Measurements from ENCODE around the gene SMIM14.
"Not testable (repeated sequence)": the region's sequence is repeated elsewhere in the genome, so short reads cannot be mapped to it uniquely, and the experiment has no call there.

The SMIM14 gene

GRCh38 chr4:39626913-39627312 is 11.8 kb downstream of the SMIM14 start:
- no peak overlapping the region for H3K9ac ChIP-seq (ENCODE audit: insufficient read length, low read depth)
- no peaks in the 10 kb centered on the region for H3K4me1 ChIP-seq (ENCODE audit: insufficient read depth, insufficient read length)

DNA sequence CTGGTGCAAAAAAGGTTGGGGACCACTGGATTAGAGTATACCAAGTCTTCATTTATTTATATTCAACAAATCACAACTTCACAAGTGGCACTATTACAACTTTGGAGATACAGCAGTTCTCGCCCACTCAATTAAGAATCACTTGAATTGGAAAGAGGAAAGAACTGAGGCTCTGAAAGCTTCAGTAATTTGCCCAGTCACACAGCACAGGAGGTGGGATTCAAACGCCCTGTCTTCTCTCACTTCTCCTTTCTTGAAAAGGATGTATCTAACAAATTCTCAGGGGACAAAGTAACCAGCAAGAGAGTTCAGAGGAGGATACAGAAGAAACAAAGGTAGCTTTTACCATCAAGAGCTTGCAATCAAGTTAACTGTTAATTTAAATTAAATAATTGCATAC is 12.4 kb downstream of the SMIM14 start:
- no peaks in the 10 kb centered on the region for H3K27me3 ChIP-seq (ENCODE audit: insufficient read depth, insufficient read length)
- no peak overlapping the region for H3K4me3 ChIP-seq (ENCODE audit: insufficient read length, low read depth)
- H3K4me1 ChIP-seq (ENCODE audit: insufficient read depth, insufficient read length), result no peaks in the 10 kb centered on the region
- no peak for DNase-seq (ENCODE audit: low read depth, low spot score)
- no peak for TF ChIP-seq SUZ12 (IDR thresholded peaks at IDR 0.05; ENCODE audit: extremely low read depth, insufficient read depth, insufficient read length)
- TF ChIP-seq YY1 (IDR thresholded peaks at IDR 0.05; ENCODE audit: insufficient read depth, insufficient read length), result no peak
- no peak for TF ChIP-seq ZNF274 (IDR thresholded peaks at IDR 0.05; ENCODE audit: low read depth, low read length)
- no peak overlapping the region for H3K9ac ChIP-seq (ENCODE audit: insufficient read length, low read depth)
- H3K36me3 ChIP-seq (ENCODE audit: insufficient read depth, insufficient read length, low read length), result no peaks in the 10 kb centered on the region
- no peaks in the 10 kb centered on the region for H3K9me3 ChIP-seq (ENCODE audit: insufficient read depth, low read length)

More at GRCh38 chr4:39626913-39627312, 11.8 kb downstream of the SMIM14 start:
- Histone ChIP-seq H3K27me3 (ENCODE audit: insufficient read depth, insufficient read length) (no peaks in the 10 kb centered on the region), H3K9me3 (ENCODE audit: insufficient read depth, low read length) (no peaks in the 10 kb centered on the region), H3K36me3 (ENCODE audit: insufficient read depth, insufficient read length, low read length) (no peaks in the 10 kb centered on the region), H3K4me3 (ENCODE audit: insufficient read length, low read depth) (no peak overlapping the region)
- no peak for DNase-seq (ENCODE audit: low read depth, low spot score)
- no peak for TF ChIP-seq SUZ12 (IDR thresholded peaks at IDR 0.05; ENCODE audit: extremely low read depth, insufficient read depth, insufficient read length)
- no peak for TF ChIP-seq ZNF274 (IDR thresholded peaks at IDR 0.05; ENCODE audit: low read depth, low read length)
- TF ChIP-seq YY1 (IDR thresholded peaks at IDR 0.05; ENCODE audit: insufficient read depth, insufficient read length), result no peak

DNA sequence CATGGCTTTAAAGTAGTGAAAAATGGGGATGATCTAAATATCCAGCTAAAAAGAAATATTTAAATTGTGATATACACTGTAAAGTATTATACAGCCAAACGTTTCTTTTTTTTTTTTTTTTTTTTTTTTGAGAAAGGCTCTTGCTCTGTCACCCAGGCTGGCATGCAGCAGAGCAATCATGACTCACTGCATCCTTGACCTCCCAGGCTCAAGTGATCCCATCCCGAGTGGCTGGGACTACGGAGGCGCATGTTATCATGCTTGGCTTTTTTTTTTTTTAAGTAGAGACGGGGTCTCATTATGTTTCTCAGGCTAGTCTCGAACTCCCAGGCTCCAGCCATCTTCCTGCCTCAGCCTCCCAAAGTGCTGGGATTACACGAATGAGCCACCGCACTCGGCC is 17.1 kb downstream of the SMIM14 start:
- Histone ChIP-seq H3K4me1 (ENCODE audit: insufficient read depth, insufficient read length) (no peaks in the 10 kb centered on the region), H3K9ac (ENCODE audit: insufficient read length, low read depth) (no peak overlapping the region), H3K9me3 (ENCODE audit: insufficient read depth, low read length) (no peaks in the 10 kb centered on the region), H3K4me3 (ENCODE audit: insufficient read length, low read depth) (no peak overlapping the region), H3K27me3 (ENCODE audit: insufficient read depth, insufficient read length) (no peaks in the 10 kb centered on the region), H3K36me3 (ENCODE audit: insufficient read depth, insufficient read length, low read length) (no peaks in the 10 kb centered on the region)
- DNase-seq (ENCODE audit: low read depth, low spot score), result no peak
- TF ChIP-seq SUZ12 (IDR thresholded peaks at IDR 0.05; ENCODE audit: extremely low read depth, insufficient read depth, insufficient read length) (no peak), YY1 (IDR thresholded peaks at IDR 0.05; ENCODE audit: insufficient read depth, insufficient read length) (no peak), ZNF274 (IDR thresholded peaks at IDR 0.05; ENCODE audit: low read depth, low read length) (no peak)

DNA sequence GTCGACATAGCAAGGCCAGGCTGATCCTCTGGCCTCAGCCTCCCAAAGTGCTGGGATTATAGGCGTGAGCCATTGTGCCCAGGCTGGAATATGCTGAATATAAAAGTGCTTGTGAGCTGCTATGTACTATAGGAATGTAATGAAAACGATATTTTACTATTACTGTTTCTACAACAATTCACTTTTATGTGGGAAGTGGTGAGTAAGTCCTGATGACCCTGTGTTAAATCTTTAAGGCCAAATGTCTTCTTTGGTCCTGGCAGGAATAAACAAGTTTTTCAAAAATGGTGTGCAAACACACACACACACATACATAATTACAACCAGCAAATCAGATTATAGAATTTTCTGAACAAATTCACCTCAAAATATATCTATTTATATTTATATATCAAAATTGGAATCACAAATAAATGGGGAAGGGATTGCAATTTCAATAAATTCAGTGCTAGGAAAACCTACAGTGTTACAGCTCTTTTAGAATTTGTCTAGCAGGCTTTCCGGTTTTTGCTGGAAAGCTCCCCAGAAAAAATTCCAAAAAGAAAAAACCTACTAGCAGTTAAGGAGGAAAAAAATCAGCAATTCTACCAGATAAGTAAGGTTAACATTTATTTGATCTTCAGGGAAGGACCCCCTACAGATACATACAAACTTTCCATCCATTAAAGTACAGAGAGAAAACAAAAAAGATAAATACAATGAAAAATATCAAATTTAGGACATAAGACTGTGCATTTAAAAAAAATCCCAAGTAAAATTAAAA is 17.9 kb downstream of the SMIM14 start:
- Histone ChIP-seq H3K9ac (ENCODE audit: insufficient read length, low read depth) (no peak overlapping the region), H3K4me3 (ENCODE audit: insufficient read length, low read depth) (no peak overlapping the region), H3K4me1 (ENCODE audit: insufficient read depth, insufficient read length) (no peaks in the 10 kb centered on the region)

DNA sequence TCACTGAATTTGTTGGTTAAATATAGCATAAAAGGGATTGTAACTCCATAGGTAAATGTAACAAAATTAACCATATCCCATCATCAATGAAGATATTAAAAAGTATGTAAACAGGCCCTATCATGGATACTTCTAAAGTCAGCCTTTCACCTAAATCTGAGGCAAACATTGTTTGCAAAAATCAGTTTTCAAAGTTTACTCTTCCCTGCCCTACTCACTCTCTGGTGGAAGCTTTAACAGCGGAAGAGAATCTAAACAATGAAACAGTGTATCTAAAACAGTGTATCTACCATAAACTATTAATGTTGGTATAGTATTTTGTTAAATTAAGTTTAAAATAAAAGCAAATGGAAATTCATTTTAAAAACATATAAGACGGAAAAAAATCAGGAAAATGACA is 21.1 kb downstream of the SMIM14 start:
- no peaks in the 10 kb centered on the region for H3K27me3 ChIP-seq (ENCODE audit: insufficient read depth, insufficient read length)
- no peak overlapping the region for H3K4me3 ChIP-seq (ENCODE audit: insufficient read length, low read depth)
- no peak for DNase-seq (ENCODE audit: low read depth, low spot score)
- H3K36me3 ChIP-seq (ENCODE audit: insufficient read depth, insufficient read length, low read length), result no peaks in the 10 kb centered on the region
- H3K4me1 ChIP-seq (ENCODE audit: insufficient read depth, insufficient read length), result no peaks in the 10 kb centered on the region
- H3K9ac ChIP-seq (ENCODE audit: insufficient read length, low read depth), result no peak overlapping the region
- no peaks in the 10 kb centered on the region for H3K9me3 ChIP-seq (ENCODE audit: insufficient read depth, low read length)
- TF ChIP-seq SUZ12 (IDR thresholded peaks at IDR 0.05; ENCODE audit: extremely low read depth, insufficient read depth, insufficient read length), result no peak
- TF ChIP-seq ZNF274 (IDR thresholded peaks at IDR 0.05; ENCODE audit: low read depth, low read length), result no peak
- no peak for TF ChIP-seq YY1 (IDR thresholded peaks at IDR 0.05; ENCODE audit: insufficient read depth, insufficient read length)

More for the DNA sequence above, 17.9 kb downstream of the SMIM14 start:
- no peak for DNase-seq (ENCODE audit: low read depth, low spot score)
- Histone ChIP-seq H3K9me3 (ENCODE audit: insufficient read depth, low read length) (no peaks in the 10 kb centered on the region), H3K27me3 (ENCODE audit: insufficient read depth, insufficient read length) (no peaks in the 10 kb centered on the region), H3K36me3 (ENCODE audit: insufficient read depth, insufficient read length, low read length) (no peaks in the 10 kb centered on the region)
- no peak for TF ChIP-seq ZNF274 (IDR thresholded peaks at IDR 0.05; ENCODE audit: low read depth, low read length)
- no peak for TF ChIP-seq YY1 (IDR thresholded peaks at IDR 0.05; ENCODE audit: insufficient read depth, insufficient read length)
- TF ChIP-seq SUZ12 (IDR thresholded peaks at IDR 0.05; ENCODE audit: extremely low read depth, insufficient read depth, insufficient read length), result no peak

GRCh38 chr4:39616651-39617050 is 22.0 kb downstream of the SMIM14 start:
- TF ChIP-seq YY1 (IDR thresholded peaks at IDR 0.05; ENCODE audit: insufficient read depth, insufficient read length), result no peak
- no peak for TF ChIP-seq SUZ12 (IDR thresholded peaks at IDR 0.05; ENCODE audit: extremely low read depth, insufficient read depth, insufficient read length)
- no peak for TF ChIP-seq ZNF274 (IDR thresholded peaks at IDR 0.05; ENCODE audit: low read depth, low read length)
- H3K4me1 ChIP-seq (ENCODE audit: insufficient read depth, insufficient read length), result no peaks in the 10 kb centered on the region

DNA sequence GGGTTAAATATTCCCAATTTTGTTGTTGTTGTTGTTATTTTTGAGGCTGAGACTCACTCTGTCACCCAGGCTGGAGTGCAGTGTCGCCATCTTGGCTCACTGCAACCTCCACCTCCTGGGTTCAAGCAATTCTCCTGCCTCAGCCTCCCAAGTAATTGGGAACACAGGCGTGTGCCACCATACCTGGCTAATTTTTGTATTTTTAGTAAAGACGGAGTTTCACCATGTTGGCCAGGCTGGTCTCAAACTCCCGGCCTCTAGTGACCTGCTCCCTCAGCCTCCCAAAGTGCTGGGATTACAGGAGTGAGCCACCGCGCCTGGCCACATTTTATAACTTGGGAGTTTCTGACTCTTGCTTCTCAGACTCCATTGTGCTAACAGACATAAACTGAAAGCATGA is 22.6 kb downstream of the SMIM14 start:
- H3K36me3 ChIP-seq (ENCODE audit: insufficient read depth, insufficient read length, low read length); H3K27me3 ChIP-seq (ENCODE audit: insufficient read depth, insufficient read length); H3K9me3 ChIP-seq (ENCODE audit: insufficient read depth, low read length); H3K4me1 ChIP-seq (ENCODE audit: insufficient read depth, insufficient read length); H3K4me3 ChIP-seq (ENCODE audit: insufficient read length, low read depth); H3K9ac ChIP-seq (ENCODE audit: insufficient read length, low read depth); DNase-seq (ENCODE audit: low read depth, low spot score): not testable (repeated sequence)

More at GRCh38 chr4:39616651-39617050, 22.0 kb downstream of the SMIM14 start:
- Histone ChIP-seq H3K27me3 (ENCODE audit: insufficient read depth, insufficient read length) (no peaks in the 10 kb centered on the region), H3K36me3 (ENCODE audit: insufficient read depth, insufficient read length, low read length) (no peaks in the 10 kb centered on the region), H3K4me3 (ENCODE audit: insufficient read length, low read depth) (no peak overlapping the region), H3K9me3 (ENCODE audit: insufficient read depth, low read length) (no peaks in the 10 kb centered on the region), H3K9ac (ENCODE audit: insufficient read length, low read depth) (no peak overlapping the region)
- DNase-seq (ENCODE audit: low read depth, low spot score), result no peak
